Activated CD4-positive, alpha-beta T cell treated with anti-CD3 and anti-CD28 coated beads, Interleukin-10, Interleukin-2, amounts not matched to agents 100 ng/mL and 50 ng/mL, durations not matched to agents 16 hours and 8 hours (primary cell): Measurements from ENCODE around the gene ARL8A.
"Not testable (repeated sequence)": the region's sequence is repeated elsewhere in the genome, so short reads cannot be mapped to it uniquely, and the experiment has no call there.

Experiments
- DNase-seq: peaks from one replicate; pipeline ENCODE4 v3.0.0-alpha.2; 2020

The ARL8A gene

DNA sequence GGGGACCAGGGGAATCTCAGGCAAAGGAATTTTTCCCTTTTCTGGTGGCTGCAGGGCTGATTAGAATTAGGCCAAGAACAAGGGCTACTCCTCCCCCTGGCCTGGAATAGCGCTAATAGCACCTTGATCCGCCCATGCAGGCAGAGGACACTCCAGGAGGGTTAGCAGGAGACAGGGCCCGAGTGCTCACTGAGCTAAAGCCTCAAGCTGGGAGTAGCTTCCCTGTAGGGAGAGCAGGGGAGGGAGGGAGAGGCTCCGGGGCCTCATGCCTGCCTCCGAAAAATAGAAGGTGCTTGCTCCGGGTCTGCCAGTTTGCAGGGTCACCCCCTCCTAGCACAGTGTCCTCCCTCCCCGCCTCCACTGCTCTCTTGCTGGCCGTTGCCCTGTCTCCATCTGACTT, 12.1 kb upstream of the ARL8A start:
- no peak for DNase-seq

DNA sequence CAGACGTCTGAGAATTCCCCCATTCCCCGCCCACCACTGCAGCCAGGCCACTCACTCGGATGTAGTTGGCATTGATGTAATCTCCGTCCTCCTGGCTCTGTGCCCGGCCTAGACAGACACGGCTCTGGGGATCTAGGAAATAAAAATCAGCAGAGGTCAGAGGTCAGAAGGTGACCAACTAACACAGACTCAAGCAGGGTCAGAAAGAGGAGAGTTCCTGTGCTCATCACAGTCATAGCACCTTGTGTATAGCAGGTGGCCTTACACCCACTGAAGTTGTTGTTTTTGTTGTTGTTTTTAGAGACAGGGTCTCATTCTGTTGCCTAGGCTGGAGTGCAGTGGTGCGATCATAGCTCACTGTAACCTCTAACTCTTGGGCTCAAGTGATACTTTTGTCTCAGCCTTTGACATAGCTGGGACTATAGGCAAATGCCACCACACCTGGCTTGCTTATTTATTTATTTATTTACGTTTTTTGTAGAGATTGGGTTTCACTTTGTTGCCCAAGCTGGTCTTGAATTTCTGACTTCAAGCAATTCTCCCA, 11.0 kb upstream of the ARL8A start:
- DNase-seq, result no peak

DNA sequence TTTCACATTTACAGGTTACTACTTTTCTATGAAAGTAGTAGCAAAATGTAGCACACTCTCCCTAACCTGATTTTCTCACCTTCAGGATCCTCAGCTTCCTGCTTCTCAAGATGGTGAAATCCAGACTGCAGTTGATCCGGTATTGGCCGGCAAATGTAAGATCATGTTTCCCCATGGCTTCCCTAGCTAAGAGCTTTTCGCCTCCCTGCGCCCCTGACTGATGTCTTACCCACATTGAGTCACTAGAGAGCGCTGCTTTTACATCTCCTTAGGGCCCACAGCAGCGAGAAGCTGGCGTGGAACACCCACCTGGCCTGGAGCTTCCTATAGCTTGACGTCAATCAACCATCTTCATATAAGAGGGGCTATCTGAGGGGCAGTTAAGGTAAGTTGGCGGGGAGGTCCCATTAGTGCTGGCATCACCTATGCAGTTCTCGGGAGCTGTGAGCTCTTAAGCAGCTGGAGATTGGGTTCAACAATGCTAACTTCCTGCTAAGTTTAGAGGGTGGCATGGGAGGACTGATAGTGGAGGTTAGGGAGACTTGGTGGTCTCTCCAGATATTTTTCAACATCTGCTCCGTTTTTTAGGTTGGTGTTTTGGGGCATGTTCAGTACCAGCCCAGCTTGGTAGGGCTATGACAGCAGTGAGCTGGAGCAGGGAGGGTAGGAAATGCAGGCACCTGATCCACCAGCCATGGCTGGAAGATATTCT, 10.4 kb upstream of the ARL8A start:
- peak; percentile 67 for DNase-seq

DNA sequence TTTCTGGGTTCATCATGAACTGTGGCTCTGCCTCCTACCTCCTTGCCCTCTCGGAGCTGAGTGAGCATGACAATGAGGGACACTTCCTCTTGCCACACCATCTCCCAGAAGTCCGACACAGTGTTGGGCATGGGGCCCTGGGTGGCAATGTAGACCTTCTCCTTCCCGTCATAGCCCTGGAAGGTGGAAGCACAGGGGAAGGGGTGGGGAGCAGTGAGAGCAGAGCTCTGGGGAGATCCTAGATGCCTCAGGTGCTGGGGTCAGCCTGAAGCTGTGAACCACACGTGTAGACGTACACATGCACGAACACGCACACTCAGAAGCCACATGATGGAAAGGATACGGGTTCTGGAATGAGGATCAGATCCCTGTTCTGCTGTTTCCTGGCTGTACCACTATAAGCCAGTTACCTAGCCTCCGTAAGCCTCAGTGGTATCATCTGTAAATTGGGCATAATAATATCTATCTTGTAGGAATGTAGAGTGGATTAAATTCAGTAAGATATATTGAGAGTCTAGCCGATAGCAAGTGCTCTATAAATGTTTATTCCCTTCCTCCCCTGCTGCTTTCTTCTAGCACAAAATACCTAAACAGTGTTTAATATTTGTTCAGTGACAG, 9.7 kb upstream of the ARL8A start:
- DNase-seq, result no peak

DNA sequence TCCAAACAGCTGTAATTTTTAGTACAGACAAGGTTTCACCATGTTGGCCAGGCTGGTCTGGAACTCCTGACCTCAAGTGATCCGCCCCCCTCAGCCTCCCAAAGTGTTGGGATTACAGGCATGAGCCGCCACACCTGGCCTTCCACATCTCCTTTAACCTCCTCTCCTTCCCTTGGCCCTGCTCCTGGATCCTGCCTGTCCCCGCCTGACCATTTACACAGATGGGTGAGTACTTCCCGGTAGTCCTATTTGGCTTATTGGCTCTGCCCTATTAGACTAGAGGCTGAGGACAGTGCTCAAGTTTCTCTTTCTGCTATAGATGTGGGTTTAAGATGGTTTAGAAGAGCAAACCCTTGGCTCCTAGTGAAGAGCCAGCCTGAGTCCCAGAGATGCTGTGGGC, 8.7 kb upstream of the ARL8A start:
- DNase-seq, result no peak

DNA sequence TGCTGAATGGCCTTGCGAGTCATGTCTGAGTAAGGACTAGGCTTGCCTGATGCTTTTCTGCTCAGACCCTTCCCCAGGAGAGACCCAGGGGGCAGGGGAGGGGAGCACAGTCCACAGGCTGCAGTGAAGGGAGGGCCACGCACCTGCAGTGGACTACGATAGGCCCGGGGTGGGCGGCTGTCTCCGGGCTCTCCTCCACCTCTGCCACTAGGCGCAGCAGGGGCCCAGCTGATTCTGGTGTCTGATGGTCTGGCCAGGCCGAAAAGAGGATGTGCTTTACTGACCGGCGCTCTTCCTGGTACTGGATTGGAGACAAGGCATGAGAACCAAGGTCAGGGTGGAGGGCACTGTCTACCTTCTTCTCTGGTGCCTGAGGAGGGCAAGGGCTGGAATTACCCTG, 7.9 kb upstream of the ARL8A start:
- DNase-seq, result no peak

DNA sequence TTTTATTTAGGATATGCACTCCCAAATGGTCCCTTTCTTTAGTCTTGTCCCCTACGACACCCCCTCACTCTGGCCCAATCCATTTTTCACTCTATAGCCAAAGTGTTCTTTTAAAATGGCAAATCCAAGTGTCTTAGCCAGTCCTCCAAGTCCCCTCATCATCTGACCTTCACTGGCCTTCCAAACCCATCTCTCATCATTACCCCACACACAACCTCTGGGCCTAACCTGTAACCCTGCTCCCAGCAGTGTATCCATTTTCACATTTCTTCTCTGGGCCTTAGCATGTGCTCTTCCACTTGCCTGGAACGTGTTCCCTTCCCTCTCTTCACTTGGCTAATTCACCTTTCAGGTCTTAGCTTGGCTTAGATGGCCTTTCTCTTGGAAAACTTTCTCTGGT, 6.5 kb upstream of the ARL8A start:
- no peak for DNase-seq

DNA sequence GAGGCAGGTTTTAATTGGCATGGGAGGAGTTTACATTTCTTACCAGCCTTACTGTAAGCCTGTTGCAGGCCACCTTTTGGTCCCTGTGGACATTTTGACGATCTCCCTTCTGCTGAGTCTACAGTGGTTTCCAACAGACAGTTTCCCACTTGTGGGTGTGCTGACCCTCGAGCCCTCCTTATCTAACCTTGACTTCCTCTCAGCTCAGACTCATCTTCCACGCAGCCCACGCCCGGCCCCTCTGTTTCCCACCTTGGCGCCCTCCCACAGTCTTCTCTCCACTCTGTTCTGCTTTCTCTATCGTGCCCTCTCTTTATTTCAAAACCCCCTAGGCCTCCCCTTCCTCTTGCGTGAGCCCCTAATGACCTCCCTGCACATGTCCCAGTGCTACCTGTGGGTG, 6.1 kb upstream of the ARL8A start:
- no peak for DNase-seq

DNA sequence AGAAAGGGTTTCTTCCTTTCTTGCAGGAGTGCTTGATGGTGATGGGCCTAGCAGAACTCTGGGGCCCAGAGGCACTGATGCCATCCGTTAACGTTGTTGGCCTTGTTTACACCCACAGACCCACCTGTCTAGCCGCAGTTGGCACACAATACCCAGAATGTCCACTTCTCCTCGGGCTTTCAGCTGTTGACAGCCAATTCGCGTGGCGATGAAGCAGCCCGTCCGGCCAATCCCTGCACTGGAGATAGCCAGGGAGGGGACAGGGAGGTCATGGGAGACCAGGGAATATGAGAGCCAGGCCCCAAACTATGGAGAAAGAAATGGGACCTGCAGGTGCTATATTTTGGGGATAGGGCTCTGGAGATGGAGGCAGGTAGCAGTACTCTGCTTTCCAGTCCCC, 5.7 kb upstream of the ARL8A start:
- no peak for DNase-seq

DNA sequence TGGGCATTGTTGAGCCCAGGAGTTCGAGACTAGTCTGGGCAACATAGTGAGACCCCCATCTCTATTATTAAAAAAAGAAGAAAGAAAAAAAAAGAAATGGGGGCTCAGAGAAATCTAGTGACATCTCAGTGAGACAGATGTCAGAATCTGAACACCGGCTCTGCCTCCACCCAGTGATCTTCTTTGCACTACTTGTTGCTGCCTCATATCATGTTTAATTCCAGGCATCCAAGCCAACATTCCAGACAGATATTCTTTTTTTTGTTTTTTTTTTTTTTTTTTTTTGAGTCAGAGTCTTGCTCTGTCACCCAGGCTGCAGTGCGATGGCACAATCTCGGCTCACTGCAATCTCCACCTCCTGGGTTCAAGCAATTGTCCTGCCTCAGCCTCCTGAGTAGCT, 5.0 kb upstream of the ARL8A start:
- no peak for DNase-seq

DNA sequence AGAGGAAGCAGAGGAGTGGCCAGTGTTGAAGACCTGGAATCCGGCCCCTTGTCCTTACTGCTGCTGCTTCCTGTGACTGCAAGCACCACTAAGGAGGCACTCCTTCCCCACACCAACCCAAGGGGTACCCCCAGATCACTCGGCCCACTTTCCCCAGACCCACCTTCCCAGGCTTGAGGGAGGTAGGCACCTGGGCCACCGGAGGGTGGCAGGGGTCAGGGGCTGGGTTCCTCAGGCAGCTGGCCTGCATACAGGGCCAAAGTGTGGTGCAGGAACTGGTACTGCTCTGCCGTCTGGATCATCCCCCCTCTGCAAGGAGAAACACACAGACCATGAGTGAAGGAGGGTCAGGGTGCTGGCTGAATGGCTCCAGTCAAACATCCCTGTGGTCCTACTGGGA, 3.9 kb upstream of the ARL8A start:
- no peak for DNase-seq

DNA sequence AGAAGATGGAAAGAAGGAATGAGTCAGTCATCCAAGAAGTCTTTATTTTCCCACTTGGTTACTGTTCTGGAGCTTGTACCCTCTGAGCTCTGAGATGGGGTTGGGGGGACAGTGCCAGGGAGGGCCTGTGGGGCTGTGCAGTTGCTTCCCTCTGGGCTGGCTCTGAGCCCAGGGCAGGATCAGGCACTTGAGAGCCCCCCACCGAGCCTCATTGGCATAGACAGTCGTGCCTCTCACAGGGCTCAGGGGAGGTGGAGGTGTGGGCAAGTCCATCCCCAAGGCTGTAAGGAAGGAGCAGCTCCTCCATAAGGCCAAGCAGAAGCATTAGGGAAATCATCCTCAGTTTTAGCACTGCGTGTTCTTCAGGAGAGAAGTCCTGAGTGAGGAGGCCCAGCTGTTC, 2.5 kb upstream of the ARL8A start:
- no peak for DNase-seq

DNA sequence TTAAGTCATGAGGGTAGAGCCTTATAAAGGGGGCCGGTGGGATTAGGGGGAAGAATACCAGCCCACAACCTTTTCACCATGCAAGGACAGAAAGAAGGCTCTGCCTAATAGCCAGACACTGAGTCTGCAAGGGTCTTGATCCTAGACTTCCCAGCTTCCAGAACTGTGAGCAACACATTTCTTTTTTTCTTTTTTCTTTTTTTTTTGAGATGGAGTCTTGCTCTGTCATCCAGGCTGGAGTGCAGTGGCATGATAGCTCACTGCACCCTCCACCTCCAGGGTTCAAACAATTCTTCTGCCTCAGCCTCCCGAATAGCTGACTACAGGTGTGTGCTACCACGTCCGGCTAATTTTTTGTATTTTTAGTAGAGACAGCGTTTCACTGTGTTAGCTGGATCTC, 1.7 kb upstream of the ARL8A start:
- DNase-seq, result no peak

DNA sequence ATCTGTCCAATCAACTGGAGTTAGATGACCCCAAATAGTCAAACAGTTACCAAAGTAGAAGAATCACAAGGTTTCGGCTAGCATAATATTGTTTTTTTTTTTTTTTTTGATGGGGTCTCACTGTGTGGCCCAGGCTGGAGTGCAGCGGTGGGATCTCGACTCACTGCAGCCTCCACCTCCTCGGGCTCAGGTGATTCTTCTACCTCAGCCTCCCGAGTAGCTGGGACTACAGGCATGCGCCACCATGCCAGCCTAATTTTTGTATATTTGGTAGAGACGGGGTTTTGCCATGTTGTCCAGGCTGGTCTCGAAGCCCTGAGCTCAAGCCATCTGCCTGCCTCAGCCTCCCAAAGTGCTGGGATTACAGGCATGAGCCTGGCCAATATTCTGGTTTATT, 1.2 kb upstream of the ARL8A start:
- not testable (repeated sequence) for DNase-seq

DNA sequence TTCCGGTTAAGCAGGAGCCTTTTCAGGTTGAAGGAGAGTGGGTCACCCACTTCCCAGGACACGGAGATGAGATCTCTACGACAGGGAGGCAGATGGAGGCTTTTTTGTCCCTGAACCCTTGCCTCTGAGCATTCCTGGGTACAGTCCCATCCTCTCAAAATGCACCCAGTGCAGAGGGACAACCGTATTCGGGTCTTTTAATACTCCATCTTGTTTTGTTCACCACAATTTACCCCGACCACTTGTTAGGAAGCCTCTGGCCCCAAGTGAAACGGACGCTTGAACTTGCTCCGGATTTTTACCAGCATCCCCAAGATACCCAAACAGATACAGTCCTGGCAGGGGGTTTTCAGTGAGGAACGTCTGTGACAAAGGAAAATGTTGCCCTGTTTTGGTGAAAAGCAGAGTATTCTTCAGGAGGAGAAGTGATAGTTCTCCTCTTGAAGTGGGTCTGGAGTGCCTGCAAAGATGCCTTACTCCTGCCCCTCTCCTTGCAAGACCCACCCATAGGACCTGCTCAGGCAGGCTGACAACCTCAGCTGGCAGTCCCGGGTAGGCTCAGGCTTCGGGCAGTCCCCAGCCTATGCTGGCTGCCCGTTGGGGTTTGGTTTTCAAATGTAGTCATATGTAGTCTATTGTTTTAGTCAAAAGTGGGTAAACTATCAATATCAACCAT, 669 bp upstream of the ARL8A start:
- DNase-seq, result peak; percentile 80

DNA sequence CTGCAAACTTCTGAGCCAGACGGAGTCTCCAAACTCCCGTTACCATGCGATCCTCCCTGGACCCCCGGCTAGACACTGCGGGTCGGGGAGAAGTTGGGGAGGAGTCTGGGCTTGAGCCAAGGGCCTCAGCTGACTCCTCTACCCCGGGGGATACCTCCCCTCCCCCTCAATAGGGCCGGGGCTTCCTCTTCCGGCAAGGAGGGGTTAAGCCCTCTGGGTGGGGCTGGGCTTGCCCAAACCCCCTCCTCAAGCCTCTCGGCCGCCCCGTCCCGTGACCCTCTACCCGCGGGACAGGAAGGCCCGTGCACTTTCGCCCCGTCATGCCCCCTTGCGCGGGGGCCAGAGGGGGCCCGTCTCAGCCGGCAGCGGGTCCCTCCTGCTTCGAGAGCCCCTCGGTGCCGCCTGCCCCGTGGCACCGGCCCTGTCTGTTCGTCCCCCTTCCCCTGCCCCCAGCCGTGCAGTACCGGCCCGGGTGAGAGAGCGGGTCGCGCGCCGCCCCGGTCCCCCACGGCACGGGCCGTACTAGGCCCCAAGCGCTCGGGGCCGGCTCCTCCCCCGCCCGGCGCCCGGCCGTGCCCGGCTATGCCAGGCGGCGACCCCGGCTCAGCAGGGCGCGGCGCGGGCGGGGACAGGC, 652 bp downstream of the ARL8A start:
- DNase-seq, result peak; percentile 48

DNA sequence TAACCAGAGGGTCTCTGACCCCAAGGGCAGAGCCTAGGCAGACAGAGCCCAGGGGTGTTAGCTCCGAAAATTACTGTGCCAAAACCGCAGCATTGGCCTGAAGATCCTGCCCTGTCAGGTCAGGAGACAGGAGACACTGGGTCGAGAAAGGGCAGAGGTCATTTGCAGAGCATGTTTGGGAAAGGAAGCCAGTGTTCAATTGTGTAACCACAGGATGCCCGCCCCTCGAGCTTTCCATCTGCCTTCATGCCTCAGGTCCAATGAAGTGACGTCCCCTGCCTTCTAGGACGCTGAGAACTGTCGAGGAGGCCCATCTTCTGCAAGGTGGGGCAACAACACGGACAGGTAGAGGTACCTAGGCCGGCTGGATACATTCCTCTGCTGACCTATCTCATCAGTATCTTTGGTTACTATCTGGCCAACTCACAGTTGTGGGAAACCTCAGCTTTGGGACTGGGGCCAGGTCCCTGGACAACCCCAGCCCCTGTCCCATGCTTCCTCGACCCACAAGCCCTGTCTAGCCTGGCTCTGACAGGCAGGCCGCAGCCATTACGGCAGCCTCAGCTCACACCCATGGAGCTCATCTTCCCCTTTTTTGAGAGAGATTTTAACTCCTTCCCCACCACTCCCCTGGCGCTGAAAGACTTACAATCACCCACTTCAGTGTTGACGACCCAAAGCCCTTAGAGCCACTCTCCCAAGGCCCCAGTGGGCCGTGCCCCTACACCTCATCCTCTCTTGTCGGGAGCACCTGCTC, 1.3 kb downstream of the ARL8A start:
- DNase-seq, result peak; percentile 47

DNA sequence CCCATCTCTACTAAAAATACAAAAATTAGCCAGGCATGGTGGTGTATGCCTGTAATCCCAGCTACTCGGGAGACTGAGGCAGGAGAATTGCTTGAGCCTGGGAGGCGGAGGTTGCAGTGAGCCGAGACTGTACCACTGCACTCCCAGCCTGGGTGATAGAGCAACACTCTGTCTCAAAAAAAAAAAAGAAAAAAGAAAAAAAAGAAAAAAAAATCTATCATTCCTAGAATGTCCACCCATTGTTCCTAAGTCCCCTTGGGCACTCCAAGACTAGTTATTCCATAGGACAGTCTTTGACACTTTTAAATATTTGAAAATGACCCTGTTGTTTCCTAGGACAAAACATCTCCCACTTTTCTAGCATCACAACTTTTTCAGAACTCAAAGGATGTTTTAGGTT, 3.1 kb downstream of the ARL8A start:
- DNase-seq, result not testable (repeated sequence)

DNA sequence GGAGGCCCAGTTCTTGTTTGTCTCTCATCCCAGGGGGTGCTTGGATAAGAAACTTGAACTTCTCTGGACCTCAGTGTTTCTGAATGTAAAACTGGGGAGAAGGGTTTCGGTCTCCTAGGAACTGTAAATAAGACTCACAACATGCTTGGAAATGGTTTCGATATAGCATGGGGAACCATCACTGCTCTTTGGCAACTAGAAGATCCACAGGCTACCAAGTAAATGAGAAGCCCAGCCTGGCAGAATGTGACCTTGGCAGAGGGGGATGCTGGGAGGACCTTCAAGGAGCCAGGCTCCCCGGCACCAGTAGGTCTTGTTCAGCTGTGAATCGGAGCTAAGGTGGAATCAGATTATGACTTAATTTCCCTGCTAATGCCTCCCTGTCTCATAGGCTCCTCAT, 3.7 kb downstream of the ARL8A start:
- DNase-seq, result no peak

DNA sequence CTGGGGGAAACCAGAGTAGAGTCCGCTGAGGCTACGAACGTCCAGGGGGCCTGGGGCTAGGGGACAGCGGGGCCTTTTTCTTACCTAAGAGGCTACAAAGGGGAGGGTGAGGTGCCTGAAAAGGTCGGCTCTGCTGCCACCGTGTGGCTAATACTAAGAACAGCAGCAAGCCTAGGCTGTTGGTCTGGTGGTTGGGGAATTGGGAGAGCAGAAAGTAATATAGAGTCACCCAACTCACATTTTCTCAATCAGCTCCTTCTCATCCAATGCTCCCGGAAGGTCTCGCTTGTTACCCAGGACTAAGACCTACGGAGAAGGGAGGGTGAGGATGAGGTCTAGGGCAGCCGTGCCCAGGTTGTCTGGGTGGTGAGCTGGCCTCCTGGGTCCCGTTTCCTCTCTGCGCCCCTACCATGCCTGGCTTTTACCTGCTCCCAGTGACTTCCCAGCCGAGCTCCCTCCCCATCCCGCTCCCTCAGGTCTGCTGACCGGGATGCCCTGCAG, 9.3 kb downstream of the ARL8A start:
- DNase-seq, result peak; percentile 69

DNA sequence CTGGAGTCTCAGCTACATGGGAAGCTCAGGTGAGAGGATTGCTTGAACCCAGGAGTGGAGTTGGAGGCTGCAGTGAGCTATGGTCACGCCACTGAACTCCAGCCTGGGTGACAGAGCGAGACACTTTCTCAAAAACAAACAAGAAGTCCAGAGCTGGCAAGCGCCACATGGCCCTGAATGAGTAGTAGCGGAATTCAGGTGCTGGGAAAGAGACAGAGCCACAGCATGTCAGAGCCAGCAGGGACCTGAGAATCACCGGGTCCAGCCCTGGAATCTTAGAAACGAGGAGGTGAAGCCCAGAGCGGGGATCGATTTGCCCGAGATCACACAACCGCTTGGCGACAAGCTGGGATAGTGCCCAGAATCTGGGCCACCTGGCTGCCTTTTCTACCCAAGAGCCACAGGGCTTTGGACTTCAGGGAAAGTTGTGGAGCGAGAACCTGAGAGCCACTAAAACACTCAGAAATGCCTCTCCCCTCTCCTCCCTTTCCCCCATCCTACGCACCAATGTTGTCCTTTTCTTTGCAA, 9.8 kb downstream of the ARL8A start:
- DNase-seq, result no peak

DNA sequence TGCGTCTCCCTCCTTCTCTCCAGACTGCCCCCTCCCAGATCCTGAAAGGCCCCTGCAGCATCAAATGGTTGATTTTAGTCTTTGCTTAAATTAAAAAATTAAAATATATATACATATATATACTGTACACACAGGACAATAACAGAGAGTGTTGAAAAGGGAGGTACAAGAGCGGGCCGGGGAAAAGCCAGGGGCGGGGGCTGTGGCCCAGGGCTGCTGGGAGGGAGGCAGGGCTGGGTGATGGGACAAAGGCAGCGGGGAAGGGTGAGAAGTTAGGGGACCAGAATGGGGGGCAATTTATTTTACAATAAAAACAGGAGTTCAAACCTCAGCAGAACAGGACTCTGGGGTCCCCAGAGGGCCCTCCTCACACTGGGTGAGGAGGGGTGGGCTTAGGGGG, 10.5 kb downstream of the ARL8A start:
- DNase-seq, result no peak

DNA sequence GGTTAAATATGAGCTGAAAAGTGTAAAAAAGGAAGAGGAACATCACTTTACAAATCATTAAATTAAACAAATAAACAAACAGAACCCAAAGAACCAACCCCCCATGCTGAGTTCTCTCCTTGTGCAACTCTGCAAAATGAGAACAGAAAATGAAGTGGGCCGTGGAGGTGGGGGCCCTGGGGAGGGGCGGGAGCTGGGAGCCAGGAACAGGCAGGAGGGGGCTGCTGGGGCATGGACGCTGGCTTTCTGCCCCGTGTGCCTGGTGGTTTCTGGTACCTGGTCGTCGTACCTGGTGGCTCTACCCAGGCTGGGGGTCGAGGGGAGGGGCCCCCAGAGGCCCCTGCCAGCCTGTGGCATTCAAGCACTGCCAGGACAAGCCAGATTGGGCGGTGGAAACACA, 11.0 kb downstream of the ARL8A start:
- DNase-seq, result no peak
